Osteoblast (primary cell): Measurements from ENCODE around the gene PARG. TPM values are rescaled to one million over a fixed set of nuclear protein-coding genes. Genes with fewer than 3 reads are reported as not detected.
A peak's percentile ranks its signal among the peaks of the same experiment; 100 is the strongest.

Experiments
- DNase-seq: peaks from one replicate; pipeline ENCODE4 v3.0.0; 2011; ENCODE audit warnings: low spot score, mixed read lengths; ENCODE audit not compliant: insufficient read length; ENCODE audit errors: missing footprints
- H2AFZ ChIP-seq: 2 replicates; pipeline ENCODE4 v1.6.0; 2011; ENCODE audit warnings: mild to moderate bottlenecking, low read length
- H3K27ac ChIP-seq: 2 replicates; pipeline ENCODE4 v1.5.1; 2011; ENCODE audit warnings: mild to moderate bottlenecking, low read depth, low read length, moderate library complexity
- H3K27me3 ChIP-seq: 2 replicates; pipeline ENCODE4 v1.6.0; 2012; ENCODE audit warnings: mild to moderate bottlenecking, control low read depth, inconsistent platforms, low read length, moderate library complexity; ENCODE audit not compliant: insufficient read depth
- H3K36me3 ChIP-seq: 2 replicates; pipeline ENCODE4 v1.5.1; 2011; ENCODE audit warnings: mild to moderate bottlenecking, low read length, control low read depth, moderate library complexity; ENCODE audit not compliant: insufficient read depth
- H3K4me1 ChIP-seq: 2 replicates; pipeline ENCODE4 v1.5.1; 2011; ENCODE audit warnings: mild to moderate bottlenecking, low read length, control low read depth, moderate library complexity; ENCODE audit not compliant: insufficient read depth
- H3K4me2 ChIP-seq: 2 replicates; pipeline ENCODE4 v1.6.0; 2011; ENCODE audit warnings: mild to moderate bottlenecking, low read length; ENCODE audit not compliant: insufficient read depth
- H3K4me3 ChIP-seq: fragments of 200-600 bp; sonication (generic); 3 replicates; pipeline ENCODE4 v1.5.1; 2012; ENCODE audit warnings: mild to moderate bottlenecking, low read length, inconsistent platforms; ENCODE audit not compliant: insufficient read depth
- H3K79me2 ChIP-seq: 2 replicates; pipeline ENCODE4 v1.6.0; 2012; ENCODE audit warnings: mild to moderate bottlenecking, low read length, control low read depth, inconsistent platforms; ENCODE audit not compliant: insufficient read depth
- H3K9me3 ChIP-seq: 2 replicates; pipeline ENCODE4 v1.5.1; 2011; ENCODE audit warnings: low read depth, low read length, control low read depth
- H4K20me1 ChIP-seq: 2 replicates; pipeline ENCODE4 v1.6.0; 2012; ENCODE audit warnings: mild to moderate bottlenecking, low read length, control low read depth; ENCODE audit not compliant: insufficient read depth
- small RNA-seq: library from RNA; depleted of rRNA; stranded (forward); fragments of <200 nt; gene quantifications from one replicate; pipeline ENCODE3, GENCODE V24; 2012
- total RNA-seq: library from RNA; depleted of rRNA; stranded (reverse); fragments of >200 nt; gene quantifications from 2 replicates; pipeline ENCODE4 v1.2.3, GENCODE V29; 2012
- TF ChIP-seq, protein P1 (sequence below): IDR thresholded peaks from 2 replicates; pipeline ENCODE4 v1.5.1; 2011; ENCODE audit warnings: mild to moderate bottlenecking, low read depth, low read length, moderate library complexity; ENCODE audit errors: extremely low read depth

The PARG gene
- total RNA-seq, 1 donor = 33.7 TPM

DNA sequence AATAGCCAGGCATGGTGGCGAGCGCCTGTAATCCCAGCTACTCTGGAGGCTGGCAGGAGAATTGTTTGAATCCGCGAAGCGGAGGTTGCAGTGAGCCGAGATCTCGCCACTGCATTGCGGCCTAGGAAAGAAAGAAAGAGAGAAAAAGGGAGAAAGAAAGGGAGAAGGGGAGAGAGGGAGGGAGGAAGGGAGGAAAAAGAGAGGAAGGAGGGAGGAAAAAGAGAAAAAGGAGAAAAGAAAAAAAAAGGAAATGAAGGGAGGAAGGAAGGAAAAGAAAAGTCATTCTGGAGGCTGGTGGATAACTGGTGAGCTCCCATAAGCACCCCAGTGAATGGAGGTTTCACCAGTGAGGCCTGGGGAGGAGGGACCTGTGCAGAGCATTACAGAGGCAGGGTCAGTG, 172.1 kb downstream of the PARG start:
- H3K27me3 ChIP-seq = peaks cover 28% of the 10 kb centered on the region
- no peak for DNase-seq

DNA sequence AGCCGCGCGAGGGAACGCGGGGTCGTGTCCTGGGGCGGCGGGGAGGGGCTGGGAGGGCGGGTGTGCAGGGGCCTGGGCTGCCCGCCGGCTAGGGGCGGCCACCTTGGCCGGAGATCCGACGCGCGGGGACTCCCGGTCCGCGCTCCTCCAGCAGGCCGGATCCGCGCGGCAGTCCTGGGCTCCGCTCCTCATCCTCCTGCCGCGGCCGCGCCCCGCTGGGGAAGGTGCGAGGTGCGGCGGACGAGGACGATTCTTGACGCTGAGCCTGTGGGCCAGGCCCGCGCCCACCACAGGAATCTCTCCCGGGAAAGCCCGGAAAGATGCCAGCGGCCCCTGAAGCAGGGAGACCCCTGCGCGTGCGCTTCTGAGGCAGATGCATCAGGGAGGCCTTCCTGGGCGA, 173.1 kb downstream of the PARG start:
- no peak overlapping the region for H3K4me2 ChIP-seq
- H3K36me3 ChIP-seq = no peaks in the 10 kb centered on the region
- H3K4me3 ChIP-seq = no peak overlapping the region
- no peaks in the 10 kb centered on the region for H3K4me1 ChIP-seq
- H3K9me3 ChIP-seq = no peaks in the 10 kb centered on the region
- H3K27ac ChIP-seq = no peak overlapping the region
- no peak overlapping the region for H2AFZ ChIP-seq
- H3K27me3 ChIP-seq = peaks cover 28% of the 10 kb centered on the region
- no peak for DNase-seq
- TF ChIP-seq, protein P1, sequence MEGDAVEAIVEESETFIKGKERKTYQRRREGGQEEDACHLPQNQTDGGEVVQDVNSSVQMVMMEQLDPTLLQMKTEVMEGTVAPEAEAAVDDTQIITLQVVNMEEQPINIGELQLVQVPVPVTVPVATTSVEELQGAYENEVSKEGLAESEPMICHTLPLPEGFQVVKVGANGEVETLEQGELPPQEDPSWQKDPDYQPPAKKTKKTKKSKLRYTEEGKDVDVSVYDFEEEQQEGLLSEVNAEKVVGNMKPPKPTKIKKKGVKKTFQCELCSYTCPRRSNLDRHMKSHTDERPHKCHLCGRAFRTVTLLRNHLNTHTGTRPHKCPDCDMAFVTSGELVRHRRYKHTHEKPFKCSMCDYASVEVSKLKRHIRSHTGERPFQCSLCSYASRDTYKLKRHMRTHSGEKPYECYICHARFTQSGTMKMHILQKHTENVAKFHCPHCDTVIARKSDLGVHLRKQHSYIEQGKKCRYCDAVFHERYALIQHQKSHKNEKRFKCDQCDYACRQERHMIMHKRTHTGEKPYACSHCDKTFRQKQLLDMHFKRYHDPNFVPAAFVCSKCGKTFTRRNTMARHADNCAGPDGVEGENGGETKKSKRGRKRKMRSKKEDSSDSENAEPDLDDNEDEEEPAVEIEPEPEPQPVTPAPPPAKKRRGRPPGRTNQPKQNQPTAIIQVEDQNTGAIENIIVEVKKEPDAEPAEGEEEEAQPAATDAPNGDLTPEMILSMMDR = no peak
- H4K20me1 ChIP-seq = no peaks in the 10 kb centered on the region
- no peaks in the 10 kb centered on the region for H3K79me2 ChIP-seq

More for the DNA sequence above, 172.1 kb downstream of the PARG start:
- Histone ChIP-seq H3K4me2 (no peak overlapping the region), H3K4me1 (no peaks in the 10 kb centered on the region), H3K9me3 (no peaks in the 10 kb centered on the region), H4K20me1 (no peaks in the 10 kb centered on the region), H3K4me3 (no peak overlapping the region), H3K79me2 (no peaks in the 10 kb centered on the region), H3K27ac (no peak overlapping the region), H3K36me3 (no peaks in the 10 kb centered on the region), H2AFZ (no peak overlapping the region)
- TF ChIP-seq, protein P1 = no peak

DNA sequence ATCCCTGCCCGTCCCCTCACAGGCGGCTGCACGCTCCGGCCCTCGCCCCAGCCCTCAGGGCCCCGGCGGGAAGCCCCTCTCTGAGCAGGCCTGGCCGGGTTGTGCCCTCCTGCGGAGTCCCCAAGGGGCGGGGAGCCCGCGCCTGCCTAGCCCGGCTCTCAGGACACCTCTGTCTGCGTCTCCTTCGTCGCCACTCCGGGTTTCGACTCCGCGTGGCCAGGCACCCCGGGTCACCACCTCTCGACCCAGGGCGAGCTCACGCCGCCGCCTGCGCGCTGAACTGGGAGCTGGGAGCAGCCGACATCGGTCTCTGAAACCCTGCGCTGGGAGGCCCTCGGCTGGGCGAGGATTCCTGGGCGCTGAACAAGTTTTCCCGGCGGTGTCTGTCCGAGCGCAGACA, 173.5 kb downstream of the PARG start:
- H3K4me1 ChIP-seq = no peaks in the 10 kb centered on the region
- no peaks in the 10 kb centered on the region for H3K79me2 ChIP-seq
- H3K4me3 ChIP-seq = no peak overlapping the region
- H3K36me3 ChIP-seq = no peaks in the 10 kb centered on the region
- H3K9me3 ChIP-seq = no peaks in the 10 kb centered on the region
- H2AFZ ChIP-seq = no peak overlapping the region
- H3K27me3 ChIP-seq = peaks cover 28% of the 10 kb centered on the region
- H3K4me2 ChIP-seq = no peak overlapping the region
- TF ChIP-seq, protein P1 = no peak
- H4K20me1 ChIP-seq = no peaks in the 10 kb centered on the region
- H3K27ac ChIP-seq = no peak overlapping the region
- DNase-seq = no peak

Small RNAs within 50 kb of the gene (small RNA-seq; reads per million reads assigned to genes)
- gene RNA5SP317 (not detected), gene SNORA74C-2 (1.1 reads per million, percentile 35 among the genes with 10 or more reads in this experiment)

Other genes with a start within 250 kb of the PARG start
- under 0.01 and 0.36 TPM in 2 replicates for gene OGDHL, start 179.7 kb downstream of the PARG start, total RNA-seq
- gene TIMM23B, start within 50 bp of the PARG start, total RNA-seq = 22.8 and 23.6 TPM in 2 replicates
- 3.5 and 4.3 TPM in 2 replicates for gene AGAP6, start 46.4 kb upstream of the PARG start, total RNA-seq
- 94.0 and 98.8 TPM in 2 replicates for gene WASHC2A, start 125.9 kb upstream of the PARG start, total RNA-seq